HFFc6 (cell line): ENCODE measurements around the gene APP. TPM values are rescaled to one million over a fixed set of nuclear protein-coding genes. Genes with fewer than 3 reads are reported as not detected.
"Not testable (repeated sequence)": the region's sequence is repeated elsewhere in the genome, so short reads cannot be mapped to it uniquely, and the experiment has no call there.

Experiments used
- DNase-seq: peaks from one replicate; pipeline ENCODE4 v3.0.0-alpha.2; 2018
- H3K27ac Mint-ChIP-seq: 2 replicates; pipeline ENCODE4 v1.8.0; 2020; ENCODE audit warnings: mild to moderate bottlenecking, mixed read lengths
- H3K27me3 Mint-ChIP-seq: 2 replicates; pipeline ENCODE4 v1.8.0; 2021; ENCODE audit warnings: mild to moderate bottlenecking, moderate library complexity, mixed read lengths; ENCODE audit not compliant: insufficient read depth
- H3K36me3 Mint-ChIP-seq: 2 replicates; pipeline ENCODE4 v1.8.0; 2021; ENCODE audit warnings: low read depth, mixed read lengths
- H3K4me1 Mint-ChIP-seq: 2 replicates; pipeline ENCODE4 v1.8.0; 2020; ENCODE audit warnings: low read depth, mixed read lengths
- H3K4me3 Mint-ChIP-seq: 2 replicates; pipeline ENCODE4 v1.8.0; 2020; ENCODE audit warnings: mild to moderate bottlenecking, moderate library complexity, mixed read lengths
- H3K9me3 Mint-ChIP-seq: 2 replicates; pipeline ENCODE4 v1.8.0; 2020; ENCODE audit warnings: mild to moderate bottlenecking, mixed read lengths
- total RNA-seq, 6 experiments: library from RNA; stranded (reverse); fragmentation: NEBNext Ultra II Directional; extraction: Animal tissue kit (Norgen Biotek cat#: 25700); gene quantifications; 2 replicates in 1 of 6; 3 replicates in 5 of 6; pipeline ENCODE4 v1.2.3, GENCODE V29; 2021
- TF ChIP-seq, protein P1 (sequence below): fragments of 200-600 bp; sonication (generic); IDR thresholded peaks from 2 replicates; pipeline ENCODE4 v1.5.0; 2021; ENCODE audit warnings: antibody characterized with exemption, mild to moderate bottlenecking

The APP gene
- total RNA-seq, 6 experiments from 2014 or later: 396 to 438 (median 425) TPM

DNA sequence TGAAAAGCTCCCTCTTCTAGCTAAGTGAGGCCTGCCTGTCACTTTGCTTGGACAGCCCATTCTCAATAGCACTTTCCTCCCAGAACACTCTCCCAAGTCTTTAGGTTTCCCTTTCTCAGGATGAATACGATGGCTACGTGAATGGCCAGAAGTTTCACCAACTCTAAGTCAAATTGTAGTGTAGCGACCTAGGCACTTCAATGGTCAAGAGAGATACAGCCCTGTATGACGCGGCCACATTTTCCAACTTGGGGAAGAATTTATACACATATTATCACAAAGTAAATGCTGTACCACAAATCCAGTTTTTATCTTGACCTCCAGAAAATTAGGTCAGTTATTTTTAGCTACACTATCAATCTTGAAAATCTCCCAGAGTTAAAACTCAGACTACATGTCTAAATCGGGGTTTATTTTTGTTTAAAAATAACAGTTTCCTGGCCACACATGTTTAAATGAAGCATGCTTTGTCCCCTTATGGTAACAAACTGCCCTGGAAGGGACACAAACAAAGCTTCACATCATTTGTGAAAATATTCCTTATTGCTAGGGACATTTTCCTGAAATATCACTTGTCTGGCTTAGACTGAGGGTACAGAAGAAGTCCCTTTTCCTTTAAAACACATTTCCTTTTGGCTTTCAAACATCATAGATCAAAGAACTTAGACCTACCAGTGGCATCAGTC is 243.2 kb downstream of the APP start:
- Mint-ChIP-seq H3K27ac (no peak overlapping the region; the same call in 1 of the 2 replicates), H3K36me3 (peaks cover 38% of the 10 kb centered on the region), H3K4me1 (peaks cover 45% of the 10 kb centered on the region), H3K9me3 (0 out of 2 replicates have a peak, but pooled peaks cover 3% of the 10 kb centered on the region), H3K27me3 (no peaks in the 10 kb centered on the region; the same call in none of the 2 replicates), H3K4me3 (no peak overlapping the region)
- TF ChIP-seq, protein P1, sequence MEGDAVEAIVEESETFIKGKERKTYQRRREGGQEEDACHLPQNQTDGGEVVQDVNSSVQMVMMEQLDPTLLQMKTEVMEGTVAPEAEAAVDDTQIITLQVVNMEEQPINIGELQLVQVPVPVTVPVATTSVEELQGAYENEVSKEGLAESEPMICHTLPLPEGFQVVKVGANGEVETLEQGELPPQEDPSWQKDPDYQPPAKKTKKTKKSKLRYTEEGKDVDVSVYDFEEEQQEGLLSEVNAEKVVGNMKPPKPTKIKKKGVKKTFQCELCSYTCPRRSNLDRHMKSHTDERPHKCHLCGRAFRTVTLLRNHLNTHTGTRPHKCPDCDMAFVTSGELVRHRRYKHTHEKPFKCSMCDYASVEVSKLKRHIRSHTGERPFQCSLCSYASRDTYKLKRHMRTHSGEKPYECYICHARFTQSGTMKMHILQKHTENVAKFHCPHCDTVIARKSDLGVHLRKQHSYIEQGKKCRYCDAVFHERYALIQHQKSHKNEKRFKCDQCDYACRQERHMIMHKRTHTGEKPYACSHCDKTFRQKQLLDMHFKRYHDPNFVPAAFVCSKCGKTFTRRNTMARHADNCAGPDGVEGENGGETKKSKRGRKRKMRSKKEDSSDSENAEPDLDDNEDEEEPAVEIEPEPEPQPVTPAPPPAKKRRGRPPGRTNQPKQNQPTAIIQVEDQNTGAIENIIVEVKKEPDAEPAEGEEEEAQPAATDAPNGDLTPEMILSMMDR: no peak
- DNase-seq: no peak

DNA sequence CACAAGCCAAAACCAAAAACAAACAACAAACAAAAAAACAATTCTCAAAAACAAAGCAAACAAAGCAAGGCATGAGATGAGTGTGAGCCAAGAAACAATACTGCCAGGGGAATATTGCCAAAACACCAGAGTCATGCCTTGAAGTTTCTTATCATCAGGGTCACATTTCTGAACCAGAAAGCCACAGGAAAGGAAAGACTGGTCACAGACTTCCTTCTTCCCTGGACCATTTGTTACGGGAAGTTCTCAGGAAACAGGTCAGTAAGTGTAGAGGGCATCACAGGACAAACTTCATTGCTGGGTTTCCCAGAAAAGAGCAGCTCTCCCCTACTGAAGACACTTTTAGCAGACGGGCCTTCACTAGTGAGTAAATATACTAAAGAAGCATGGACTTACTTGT is 244.6 kb downstream of the APP start:
- TF ChIP-seq, protein P1: no peak
- Mint-ChIP-seq H3K4me3 (no peak overlapping the region), H3K27ac (no peak overlapping the region), H3K9me3 (0 out of 2 replicates have a peak, but pooled peaks cover 3% of the 10 kb centered on the region), H3K27me3 (no peaks in the 10 kb centered on the region; the same call in 1 of the 2 replicates), H3K4me1 (peaks cover 37% of the 10 kb centered on the region), H3K36me3 (peaks cover 27% of the 10 kb centered on the region)
- no peak for DNase-seq

DNA sequence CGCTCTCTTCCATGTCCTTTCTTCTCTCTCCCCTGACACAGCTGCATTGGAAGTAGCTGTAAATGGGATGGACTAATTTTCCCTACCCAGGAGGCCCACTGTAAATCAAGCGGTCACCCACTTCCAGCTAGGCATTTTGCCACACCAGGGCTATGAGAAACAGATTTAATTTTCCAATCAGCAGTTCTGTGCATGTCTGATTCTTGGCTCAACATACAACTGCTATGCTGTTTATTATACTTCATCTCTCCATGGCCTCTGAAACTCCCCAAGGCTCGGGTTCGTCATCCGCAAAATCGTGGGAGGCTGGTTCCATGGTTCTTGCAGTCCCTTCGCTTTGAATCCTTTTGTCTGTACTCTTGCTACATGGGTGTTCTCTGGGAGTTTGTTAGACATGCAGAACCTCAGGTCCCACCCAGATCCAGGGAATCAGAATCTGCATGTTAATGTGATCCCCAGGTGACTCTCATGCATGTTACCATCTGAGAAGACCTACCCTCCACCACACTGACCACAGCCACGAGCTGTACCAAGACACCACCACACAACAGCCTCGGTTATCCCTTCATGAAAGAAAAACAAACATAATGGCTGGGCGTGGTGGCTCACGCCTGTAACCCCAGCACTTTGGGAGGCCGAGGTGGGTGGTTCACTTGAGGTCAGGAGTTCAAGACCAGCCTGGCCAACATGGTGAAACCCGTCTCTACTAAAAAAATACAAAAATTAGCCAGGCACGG is 245.3 kb downstream of the APP start:
- TF ChIP-seq, protein P1: no peak
- peaks cover 30% of the 10 kb centered on the region for H3K4me1 Mint-ChIP-seq
- H3K27me3 Mint-ChIP-seq: no peaks in the 10 kb centered on the region; the same call in 1 of the 2 replicates
- peaks cover 23% of the 10 kb centered on the region; the same call in 1 of the 2 replicates for H3K36me3 Mint-ChIP-seq
- no peak for DNase-seq
- H3K9me3 Mint-ChIP-seq: 0 out of 2 replicates have a peak, but pooled peaks cover 3% of the 10 kb centered on the region
- no peak overlapping the region for H3K4me3 Mint-ChIP-seq
- H3K27ac Mint-ChIP-seq: no peak overlapping the region

DNA sequence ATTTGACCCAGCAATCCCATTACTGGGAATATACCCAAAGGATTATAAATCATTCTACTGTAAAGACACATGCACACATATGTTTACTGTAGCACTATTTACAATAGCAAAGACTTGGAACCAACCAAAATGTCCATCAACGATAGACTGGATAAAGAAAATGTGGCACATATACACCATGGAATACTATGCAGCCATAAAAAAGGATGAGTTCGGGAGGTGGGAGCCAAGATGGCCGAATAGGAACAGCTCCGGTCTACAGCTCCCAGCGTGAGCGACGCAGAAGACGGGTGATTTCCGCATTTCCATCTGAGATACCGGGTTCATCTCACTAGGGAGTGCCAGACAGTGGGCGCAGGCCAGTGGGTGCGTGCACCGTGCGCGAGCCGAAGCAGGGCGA is 252.4 kb downstream of the APP start:
- DNase-seq, H3K27me3 Mint-ChIP-seq, H3K27ac Mint-ChIP-seq, H3K9me3 Mint-ChIP-seq, H3K4me1 Mint-ChIP-seq, H3K36me3 Mint-ChIP-seq, H3K4me3 Mint-ChIP-seq: not testable (repeated sequence)

DNA sequence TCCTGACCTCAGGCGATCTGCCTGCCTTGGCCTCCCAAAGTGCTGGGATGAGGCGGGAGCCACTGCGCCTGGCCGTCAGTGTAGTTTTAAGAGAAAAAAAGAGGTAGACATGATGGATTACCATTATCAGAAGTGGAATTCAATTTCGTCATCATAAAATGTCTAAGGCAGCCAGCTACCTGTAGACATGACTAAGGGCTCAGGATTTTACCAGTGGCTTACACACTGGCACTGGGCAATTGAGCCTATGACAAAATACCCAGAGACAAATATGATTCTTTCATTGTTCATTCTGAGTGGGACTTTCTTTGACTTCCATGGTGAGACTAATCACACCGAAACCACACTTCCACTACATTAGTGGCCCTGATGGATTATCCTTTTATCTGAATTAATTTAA is 254.3 kb downstream of the APP start:
- DNase-seq: no peak
- TF ChIP-seq, protein P1: no peak
- peaks cover 14% of the 10 kb centered on the region for H3K36me3 Mint-ChIP-seq
- 0 out of 2 replicates have a peak, but pooled peaks cover 5% of the 10 kb centered on the region for H3K4me1 Mint-ChIP-seq
- H3K27ac Mint-ChIP-seq: no peak overlapping the region
- no peaks in the 10 kb centered on the region; the same call in 1 of the 2 replicates for H3K27me3 Mint-ChIP-seq
- H3K9me3 Mint-ChIP-seq: peaks cover 6% of the 10 kb centered on the region
- no peak overlapping the region for H3K4me3 Mint-ChIP-seq

DNA sequence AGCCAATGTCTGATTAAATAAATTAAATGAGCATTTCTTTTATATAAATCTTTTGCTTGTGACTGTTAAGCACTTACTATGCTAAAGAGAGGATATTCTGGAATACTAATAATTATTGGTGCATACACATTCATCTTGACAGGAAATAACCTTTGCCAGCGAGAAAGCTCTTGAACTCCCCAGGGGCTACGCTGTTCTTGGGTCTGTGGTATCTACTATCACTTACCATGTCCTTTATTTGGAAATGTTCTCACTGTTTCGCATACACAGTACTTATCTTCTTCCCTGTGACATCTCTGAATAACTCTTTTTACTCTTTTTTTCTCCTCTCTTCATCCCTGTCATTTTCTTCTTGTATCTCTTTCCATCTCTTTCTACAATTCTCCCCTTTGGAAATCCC is 257.1 kb downstream of the APP start:
- Mint-ChIP-seq H3K36me3 (peaks cover 17% of the 10 kb centered on the region), H3K27me3 (no peaks in the 10 kb centered on the region; the same call in 1 of the 2 replicates), H3K9me3 (peaks cover 6% of the 10 kb centered on the region), H3K27ac (no peak overlapping the region), H3K4me3 (no peak overlapping the region), H3K4me1 (peaks cover 8% of the 10 kb centered on the region)
- DNase-seq: no peak
- TF ChIP-seq, protein P1: no peak
